Measurements from ENCODE around the gene LYPLAL1. TPM values are rescaled to one million over a fixed set of nuclear protein-coding genes. Genes with fewer than 3 reads are reported as not detected.

The LYPLAL1 gene
- total and polyA plus RNA-seq, 2 donors from 2014 or later = 50.9 to 116 TPM

GRCh38 chr1:219126377-219126776 lies 47.3 kb upstream of the LYPLAL1 start:
- H3K27me3 ChIP-seq (ENCODE audit: control insufficient read depth, insufficient read depth, low read length) = no peaks in the 10 kb centered on the region
- no peak for FAIRE-seq
- no peak for TF ChIP-seq CTCF (IDR thresholded peaks at IDR 0.05; ENCODE audit: borderline replicate concordance, extremely low read depth, insufficient read depth)
- no peaks in the 10 kb centered on the region for H3K36me3 ChIP-seq (ENCODE audit: control insufficient read depth in 2 of 3, insufficient read depth in 3 of 3, low read length in 3 of 3)
- no peak overlapping the region for H3K27ac ChIP-seq (ENCODE audit: low read depth in 2 of 2, low read length in 2 of 2)
- H3K4me1 ChIP-seq (ENCODE audit: control insufficient read depth in 2 of 3, insufficient read depth in 2 of 3, low read depth in 1 of 3, low read length in 3 of 3) = no peaks in the 10 kb centered on the region
- H3K9ac ChIP-seq (ENCODE audit: low read length in 3 of 3) = no peak overlapping the region
- H3K9me3 ChIP-seq (ENCODE audit: control insufficient read depth in 2 of 3, insufficient read depth in 1 of 3, low read length in 3 of 3) = no peaks in the 10 kb centered on the region
- H3K4me3 ChIP-seq (ENCODE audit: low read length in 3 of 3) = no peak overlapping the region
- DNase-seq = peak in 1 of 5 donors; percentile 69
- intact Hi-C loops (cut with DNase I) = no loop called here

- Histone ChIP-seq H3K9ac (ENCODE audit: low read length in 3 of 3) (no peak overlapping the region), H3K36me3 (ENCODE audit: control insufficient read depth in 2 of 3, insufficient read depth in 3 of 3, low read length in 3 of 3) (no peaks in the 10 kb centered on the region), H3K4me3 (ENCODE audit: low read length in 3 of 3) (no peak overlapping the region), H3K27ac (ENCODE audit: low read depth in 2 of 2, low read length in 2 of 2) (no peak overlapping the region), H3K9me3 (ENCODE audit: control insufficient read depth in 2 of 3, insufficient read depth in 1 of 3, low read length in 3 of 3) (no peaks in the 10 kb centered on the region), H3K27me3 (ENCODE audit: control insufficient read depth, insufficient read depth, low read length) (no peaks in the 10 kb centered on the region), H3K4me1 (ENCODE audit: control insufficient read depth in 2 of 3, insufficient read depth in 2 of 3, low read depth in 1 of 3, low read length in 3 of 3) (no peaks in the 10 kb centered on the region)
- no peak for DNase-seq
- intact Hi-C loops (cut with DNase I) = no loop called here
- TF ChIP-seq CTCF (IDR thresholded peaks at IDR 0.05; ENCODE audit: borderline replicate concordance, extremely low read depth, insufficient read depth) = no peak
- FAIRE-seq = no peak
Observed at GRCh38 chr1:219128957-219129356, 44.7 kb upstream of the LYPLAL1 start.

- Histone ChIP-seq H3K9ac (ENCODE audit: low read length in 3 of 3) (no peak overlapping the region), H3K9me3 (ENCODE audit: control insufficient read depth in 2 of 3, insufficient read depth in 1 of 3, low read length in 3 of 3) (no peaks in the 10 kb centered on the region), H3K27me3 (ENCODE audit: control insufficient read depth, insufficient read depth, low read length) (no peaks in the 10 kb centered on the region), H3K4me3 (ENCODE audit: low read length in 3 of 3) (no peak overlapping the region), H3K4me1 (ENCODE audit: control insufficient read depth in 2 of 3, insufficient read depth in 2 of 3, low read depth in 1 of 3, low read length in 3 of 3) (no peaks in the 10 kb centered on the region), H3K36me3 (ENCODE audit: control insufficient read depth in 2 of 3, insufficient read depth in 3 of 3, low read length in 3 of 3) (no peaks in the 10 kb centered on the region), H3K27ac (ENCODE audit: low read depth in 2 of 2, low read length in 2 of 2) (no peak overlapping the region)
- FAIRE-seq (no peak), DNase-seq (no peak)
- TF ChIP-seq CTCF (IDR thresholded peaks at IDR 0.05; ENCODE audit: borderline replicate concordance, extremely low read depth, insufficient read depth) = no peak
- intact Hi-C loops (cut with DNase I) = no loop called here
Observed at GRCh38 chr1:219130366-219130935, 43.2 kb upstream of the LYPLAL1 start.

- no peak for FAIRE-seq
- H3K9me3 ChIP-seq (ENCODE audit: control insufficient read depth in 2 of 3, insufficient read depth in 1 of 3, low read length in 3 of 3) = no peaks in the 10 kb centered on the region
Observed at GRCh38 chr1:219132939-219133338, 40.7 kb upstream of the LYPLAL1 start.

More at GRCh38 chr1:219132939-219133338, 40.7 kb upstream of the LYPLAL1 start:
- no peaks in the 10 kb centered on the region for H3K36me3 ChIP-seq (ENCODE audit: control insufficient read depth in 2 of 3, insufficient read depth in 3 of 3, low read length in 3 of 3)
- no peak overlapping the region for H3K4me3 ChIP-seq (ENCODE audit: low read length in 3 of 3)
- no peak for DNase-seq
- no peak overlapping the region for H3K27ac ChIP-seq (ENCODE audit: low read depth in 2 of 2, low read length in 2 of 2)
- no peaks in the 10 kb centered on the region for H3K27me3 ChIP-seq (ENCODE audit: control insufficient read depth, insufficient read depth, low read length)
- intact Hi-C loops (cut with DNase I) = no loop called here
- no peak overlapping the region for H3K9ac ChIP-seq (ENCODE audit: low read length in 3 of 3)
- no peak for TF ChIP-seq CTCF (IDR thresholded peaks at IDR 0.05; ENCODE audit: borderline replicate concordance, extremely low read depth, insufficient read depth)
- no peaks in the 10 kb centered on the region for H3K4me1 ChIP-seq (ENCODE audit: control insufficient read depth in 2 of 3, insufficient read depth in 2 of 3, low read depth in 1 of 3, low read length in 3 of 3)

Data from kidney (tissue), 14 donors.